HG03520 (cell line): ENCODE data around the gene FRMD4B.

ENCODE experiments used
- ATAC-seq: cut with Tn5 transposase; IDR thresholded peaks from one replicate; pipeline ENCODE4 v1.9.1; 2021; ENCODE audit warnings: mild to moderate bottlenecking, moderate library complexity; ENCODE audit not compliant: unreplicated experiment

Gene FRMD4B

DNA sequence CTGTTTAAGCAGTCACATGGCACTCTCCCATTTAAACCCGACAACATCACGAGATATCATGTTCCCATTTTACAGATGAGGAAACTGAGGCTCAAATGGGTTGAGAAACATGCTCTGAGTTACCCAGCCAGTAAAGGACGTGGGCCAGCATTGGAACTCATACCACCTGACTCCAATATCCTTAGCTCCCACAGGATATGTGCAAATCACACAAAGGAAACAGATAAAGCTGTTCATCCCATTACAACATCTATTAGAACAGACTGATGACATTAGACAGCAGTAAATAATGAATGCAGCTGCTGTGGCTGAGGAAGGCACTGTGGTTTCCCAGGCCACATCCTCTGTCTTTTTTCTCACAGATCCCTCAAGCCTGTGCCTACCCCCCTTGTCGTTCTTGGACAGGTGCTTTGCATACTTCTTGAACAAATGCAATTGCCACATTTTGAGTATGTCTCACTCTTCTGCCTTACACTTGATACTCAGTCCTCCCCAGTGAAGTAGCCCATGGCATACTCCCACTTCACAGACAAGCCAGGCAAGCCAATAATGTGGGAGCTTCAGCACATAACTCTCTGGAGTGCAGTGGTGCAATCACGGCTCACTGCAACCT is 17.7 kb downstream of the FRMD4B start:
- peak; percentile 100 for ATAC-seq

DNA sequence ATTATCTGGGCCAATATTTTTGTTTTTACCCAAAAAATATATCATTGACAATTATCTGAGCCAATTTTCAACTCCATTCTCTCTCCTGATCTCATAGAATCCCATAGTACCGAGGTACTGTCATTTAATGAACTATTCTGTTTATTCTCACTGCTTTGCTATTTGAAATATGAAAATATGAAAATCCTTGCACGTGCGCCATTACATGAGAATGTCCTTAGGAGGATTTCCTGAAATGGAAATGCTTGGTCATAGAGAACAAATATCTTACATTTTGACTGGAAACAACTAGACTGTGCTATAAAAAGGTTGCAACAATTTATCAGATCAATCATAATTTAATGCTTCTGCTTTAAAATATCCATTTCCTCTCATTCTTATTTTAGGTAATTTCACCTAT is 18.3 kb downstream of the FRMD4B start:
- ATAC-seq = no peak

DNA sequence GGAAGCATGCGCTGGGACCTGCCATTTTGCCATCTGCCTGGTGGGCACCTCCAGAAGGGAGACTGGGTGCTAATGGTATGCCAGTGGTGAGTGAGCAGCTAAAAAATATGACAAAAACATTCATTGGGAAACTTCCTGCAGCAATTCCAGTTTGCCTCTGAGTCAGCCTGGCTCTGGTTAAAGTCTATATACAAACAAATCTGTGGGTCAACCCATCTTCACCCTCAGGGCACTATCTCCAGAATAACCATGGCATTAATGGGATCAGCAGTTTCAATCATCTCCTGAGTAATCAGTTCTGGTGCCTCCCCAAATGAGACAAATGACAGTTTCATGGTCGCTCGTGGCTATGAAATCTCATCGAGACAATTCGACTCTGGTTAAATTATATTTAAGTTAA is 21.5 kb downstream of the FRMD4B start:
- ATAC-seq = no peak

DNA sequence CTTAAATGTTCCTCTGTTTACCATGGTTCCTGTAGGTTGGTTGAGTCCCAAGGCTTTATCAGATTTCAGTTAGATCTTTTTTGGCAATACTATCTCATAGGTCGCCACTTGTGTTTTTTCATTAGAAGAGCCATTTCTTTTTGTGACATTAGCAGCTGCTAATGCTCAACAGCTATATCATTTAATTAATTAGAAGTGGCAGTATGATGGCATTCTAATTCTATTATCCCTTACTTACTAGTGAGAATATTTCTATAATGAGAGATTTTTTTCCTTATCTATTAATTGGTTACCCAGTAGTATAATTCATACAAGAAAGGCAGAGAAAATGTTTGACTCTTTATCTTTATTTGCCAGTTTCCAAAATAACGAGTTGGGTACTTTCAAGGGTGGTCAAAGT is 25.2 kb downstream of the FRMD4B start:
- ATAC-seq = no peak

DNA sequence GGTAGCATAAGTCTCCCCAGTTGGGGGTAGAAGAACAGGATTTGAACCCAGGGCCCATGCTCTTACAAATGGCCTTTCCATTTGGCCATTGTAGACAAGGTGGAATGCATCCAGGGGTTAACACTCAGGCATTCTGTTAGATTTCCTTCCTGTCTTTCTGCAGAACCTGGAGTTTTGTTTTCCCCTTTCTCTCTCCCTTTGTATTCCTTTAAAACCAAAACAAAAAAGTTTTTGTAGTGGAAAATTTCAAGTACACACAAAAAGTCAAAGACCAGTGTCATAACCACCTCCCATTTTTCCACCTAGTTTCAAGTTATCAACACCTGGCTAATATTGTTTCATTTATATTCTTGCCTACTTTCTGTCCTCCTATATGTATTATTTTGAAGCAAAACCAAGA is 26.0 kb downstream of the FRMD4B start:
- no peak for ATAC-seq

DNA sequence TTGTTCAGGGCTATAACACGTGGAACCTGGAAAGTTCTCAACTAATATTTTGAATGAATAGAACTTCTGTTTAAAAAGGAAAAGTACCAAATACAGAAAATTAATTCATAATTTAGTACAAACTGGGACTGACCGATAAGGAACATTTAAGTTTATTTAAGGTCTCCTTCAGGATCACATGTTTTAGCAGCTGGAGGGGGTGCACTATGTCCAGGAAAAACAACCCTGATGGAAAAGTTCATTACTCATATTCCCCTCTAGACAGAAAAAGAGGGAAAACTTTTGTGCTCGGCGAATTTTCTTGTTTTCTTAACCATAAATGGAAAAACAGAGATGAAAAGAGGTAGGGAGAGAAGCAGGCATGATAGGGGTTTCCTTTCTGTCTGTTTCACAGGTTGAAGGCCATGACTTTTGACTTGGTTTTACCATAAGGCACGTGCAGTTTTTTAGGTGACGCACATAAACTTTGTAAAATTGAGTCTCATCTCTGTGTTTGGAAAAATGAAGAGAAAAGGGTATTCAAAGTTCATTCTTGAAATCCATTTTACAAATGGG is 26.5 kb downstream of the FRMD4B start:
- ATAC-seq = no peak

DNA sequence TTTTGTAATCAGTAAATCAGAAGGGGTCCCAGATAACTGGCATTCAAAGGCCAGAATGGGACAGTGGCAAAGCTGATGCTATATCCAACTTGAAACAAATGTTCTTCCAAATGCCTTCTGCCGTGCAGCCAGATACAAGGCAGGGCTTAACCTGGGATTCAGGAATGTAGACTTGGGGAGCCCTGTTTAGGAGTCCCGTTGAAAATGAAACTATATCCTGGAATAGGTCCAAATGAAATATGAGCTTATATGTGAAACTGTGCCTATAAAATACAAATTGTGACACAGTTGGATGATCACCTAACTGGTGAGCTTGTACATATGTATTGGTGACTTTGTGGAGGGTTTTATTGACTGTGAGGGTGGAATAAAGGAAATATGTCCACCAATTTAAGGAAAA is 28.7 kb downstream of the FRMD4B start:
- no peak for ATAC-seq

DNA sequence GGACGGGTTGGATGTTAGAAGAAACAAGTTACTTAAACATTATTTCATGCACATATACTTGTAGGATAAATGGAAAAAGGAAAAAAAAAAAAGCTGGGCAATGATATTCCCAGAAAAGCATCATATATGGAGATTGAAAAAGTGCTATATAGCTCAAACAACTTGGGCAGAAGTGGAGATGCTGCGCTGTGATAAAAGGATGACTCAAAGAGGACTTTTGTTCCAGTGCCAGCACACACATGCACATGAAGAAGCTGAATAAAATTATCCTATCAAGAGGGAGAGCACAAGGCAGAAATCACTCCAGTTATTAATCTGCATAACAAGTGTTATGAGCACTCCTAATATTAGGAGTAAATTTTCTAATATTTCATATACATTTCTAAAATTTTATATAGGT is 30.9 kb downstream of the FRMD4B start:
- ATAC-seq = no peak

DNA sequence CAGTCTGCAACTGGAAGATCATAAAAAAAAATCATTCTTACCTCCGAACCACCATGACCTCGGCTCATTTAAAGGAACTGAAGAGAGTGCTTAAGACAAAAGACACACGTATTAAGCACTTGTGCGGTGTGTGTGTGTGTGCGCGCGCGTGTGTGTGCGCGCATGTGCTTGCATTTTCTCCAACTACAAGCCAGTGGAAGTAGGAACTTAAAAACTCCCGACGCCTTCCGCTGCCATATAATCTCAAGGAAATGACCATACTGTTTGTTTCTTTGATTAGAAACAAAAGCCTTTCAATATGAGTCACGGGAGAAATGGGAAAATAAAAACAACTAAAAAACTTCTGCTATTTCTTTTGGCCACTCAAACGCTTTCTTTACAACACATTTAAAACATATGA is 32.4 kb downstream of the FRMD4B start:
- no peak for ATAC-seq

DNA sequence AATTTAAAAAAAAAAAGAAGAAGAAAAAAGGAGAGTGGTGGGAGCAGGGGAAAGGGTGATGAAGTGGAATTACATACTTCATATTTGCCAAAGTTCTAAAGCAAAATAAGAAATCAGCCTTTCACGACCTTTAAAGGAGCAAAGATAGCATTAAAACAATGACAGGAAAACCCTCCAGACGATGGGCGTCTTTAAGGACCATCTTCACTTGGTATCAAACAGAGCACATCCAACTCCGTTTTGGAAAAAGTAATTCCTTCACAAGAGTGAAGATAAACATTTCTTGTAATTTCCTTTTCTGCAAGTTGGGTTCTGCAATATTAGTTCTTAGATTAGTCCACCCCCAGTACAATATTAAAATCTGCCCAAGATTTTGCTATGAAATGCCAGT is 32.8 kb downstream of the FRMD4B start:
- ATAC-seq = no peak

DNA sequence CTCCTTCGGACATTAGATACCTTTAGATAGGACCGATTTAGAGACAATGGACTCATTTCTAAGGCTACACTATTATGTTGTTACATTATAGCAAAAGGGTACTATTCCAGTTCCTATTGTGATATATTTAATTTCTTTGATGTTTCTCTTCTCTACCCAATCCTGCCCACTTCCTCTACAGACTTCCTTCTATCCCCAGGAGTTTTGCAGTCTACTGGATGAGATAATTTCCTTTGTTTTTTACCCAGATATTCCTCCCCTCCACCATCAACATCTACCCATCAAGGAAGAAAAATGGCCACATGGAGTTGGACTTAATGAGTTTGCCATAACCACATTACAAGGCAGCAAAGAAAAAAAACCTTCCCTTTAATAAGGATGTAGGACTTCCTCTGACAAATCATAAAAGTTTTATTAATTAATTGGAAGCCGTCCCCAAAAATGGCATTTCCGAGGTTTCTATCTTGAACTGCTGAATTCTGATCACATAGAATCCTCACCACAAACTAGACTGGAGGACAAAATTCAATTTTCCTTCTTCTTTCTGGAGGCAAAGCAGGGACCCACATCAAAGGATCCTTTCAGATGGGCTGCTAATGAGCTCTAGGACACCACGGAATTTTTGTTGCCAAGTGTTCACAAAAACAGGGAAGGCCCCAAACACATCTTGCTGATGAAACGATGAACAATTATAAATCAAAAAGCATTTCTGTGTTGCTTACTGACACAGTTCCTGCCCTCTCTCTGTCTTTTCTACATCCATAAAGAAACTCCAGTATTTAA is 33.4 kb downstream of the FRMD4B start:
- ATAC-seq = no peak

DNA sequence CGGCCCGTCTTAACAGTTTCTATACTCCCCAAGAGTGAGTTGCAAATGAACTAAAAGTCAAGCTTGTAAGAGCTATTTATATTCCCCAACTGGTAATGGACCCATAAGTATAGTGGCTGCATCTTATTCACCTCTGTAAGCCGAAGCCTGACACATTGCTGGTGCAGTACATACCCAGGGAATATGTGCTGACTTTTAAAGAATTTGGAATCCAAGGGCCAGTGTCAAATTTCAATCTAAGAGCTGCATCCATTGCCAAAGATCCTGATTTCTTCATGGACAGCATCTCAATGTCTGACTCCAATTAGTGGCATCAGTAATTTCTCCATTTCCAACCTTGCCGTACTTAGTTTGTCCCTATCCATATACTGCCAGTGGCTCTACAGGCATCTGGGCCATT is 42.0 kb downstream of the FRMD4B start:
- ATAC-seq = no peak

DNA sequence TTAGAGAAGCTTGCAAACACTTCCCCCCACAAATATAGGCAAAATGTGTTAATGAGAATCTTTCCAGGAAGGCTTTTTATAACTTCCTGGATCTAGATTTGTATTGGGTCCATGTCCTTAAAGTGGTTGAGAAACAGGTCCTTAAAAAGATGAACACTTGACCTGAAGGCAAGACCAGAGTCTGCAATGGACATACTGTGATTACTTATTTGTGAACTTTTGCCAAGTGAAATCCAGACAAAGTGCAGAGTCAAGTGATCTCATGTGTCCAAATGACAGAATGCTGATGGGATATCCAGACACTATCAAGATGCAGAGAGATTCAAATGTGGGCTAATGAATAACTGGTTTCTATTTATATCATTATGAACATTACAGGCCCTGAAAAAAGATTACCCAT is 43.8 kb downstream of the FRMD4B start:
- no peak for ATAC-seq

DNA sequence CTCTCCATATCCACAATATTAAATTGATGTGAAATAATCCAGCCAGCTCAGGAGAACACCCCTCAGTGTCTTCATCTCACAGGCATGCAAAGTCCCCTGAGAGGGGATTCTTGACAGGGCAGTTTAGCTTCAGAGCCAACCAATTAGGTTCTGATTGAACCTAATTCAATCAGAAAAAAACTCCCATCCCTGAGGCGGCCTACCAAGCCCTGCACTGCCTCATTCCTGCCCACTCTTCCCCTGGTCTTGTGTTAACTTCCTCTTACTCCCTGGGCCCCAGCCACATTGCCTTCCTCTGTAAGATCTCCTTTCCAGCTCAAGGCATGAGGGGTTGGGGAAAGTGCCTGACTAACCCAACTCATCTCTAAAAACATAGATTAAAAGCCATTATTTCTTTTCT is 46.1 kb downstream of the FRMD4B start:
- no peak for ATAC-seq

DNA sequence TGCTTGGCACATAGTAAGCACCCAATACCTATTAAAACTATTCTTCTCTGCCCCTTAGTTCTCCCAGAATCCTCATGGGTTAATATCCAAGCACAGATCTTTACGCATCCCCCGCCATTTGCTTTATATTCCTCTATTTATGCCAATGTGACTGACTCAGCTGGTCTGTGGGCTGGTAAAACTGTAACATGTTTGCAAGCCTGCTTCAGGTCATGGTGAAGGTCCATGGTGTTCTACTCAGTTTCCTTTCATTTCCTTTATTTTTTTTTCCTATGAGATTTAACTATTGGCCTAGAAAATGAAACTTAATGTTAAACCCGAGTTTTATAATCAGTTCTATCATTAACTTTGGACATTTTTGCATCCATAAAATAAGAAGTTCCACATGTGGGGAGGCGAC is 47.0 kb downstream of the FRMD4B start:
- ATAC-seq = no peak

DNA sequence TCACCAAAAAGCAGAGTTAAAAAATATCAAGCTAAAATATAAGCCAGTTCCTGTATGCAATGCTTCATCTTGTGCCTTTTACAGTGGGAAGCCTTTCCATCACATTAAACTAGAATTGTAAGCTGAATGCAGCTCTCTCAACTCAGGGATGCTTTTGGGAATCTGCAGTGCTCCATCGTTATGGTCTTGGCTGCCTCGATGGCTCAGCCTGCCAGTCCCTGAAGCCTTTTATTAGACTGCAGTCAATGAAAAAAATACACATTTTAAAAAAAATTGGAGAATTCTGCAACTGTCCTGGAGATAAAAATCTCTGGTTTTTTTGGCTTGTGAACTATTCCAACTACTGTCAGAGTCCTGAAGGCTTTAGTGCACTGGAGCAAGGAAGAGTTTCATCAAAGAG is 53.0 kb downstream of the FRMD4B start:
- no peak for ATAC-seq

DNA sequence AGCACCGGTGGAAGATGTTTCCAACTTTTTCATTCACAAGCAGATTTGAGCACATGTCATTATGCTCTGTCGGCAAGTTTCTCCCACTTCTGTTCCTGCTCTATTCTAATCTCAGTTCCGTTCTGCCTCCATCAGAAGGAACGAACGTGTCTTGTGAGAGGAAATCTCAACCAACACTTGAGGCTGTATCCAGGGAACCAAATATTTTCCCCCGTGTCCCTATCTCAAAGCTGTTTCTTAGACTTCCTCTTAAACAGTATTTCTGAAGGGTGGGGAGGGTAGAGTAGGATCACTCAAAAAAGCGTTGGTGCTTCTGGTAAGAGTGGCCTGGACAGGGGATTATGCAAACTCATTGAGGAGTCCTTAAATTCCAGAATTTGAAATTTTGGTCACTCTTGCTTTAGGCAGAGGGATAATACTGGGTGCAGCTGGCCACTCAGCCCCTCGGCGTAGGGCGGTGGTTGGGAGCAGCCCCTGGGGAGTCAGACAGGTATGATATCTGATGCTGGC is 54.9 kb downstream of the FRMD4B start:
- ATAC-seq = no peak

DNA sequence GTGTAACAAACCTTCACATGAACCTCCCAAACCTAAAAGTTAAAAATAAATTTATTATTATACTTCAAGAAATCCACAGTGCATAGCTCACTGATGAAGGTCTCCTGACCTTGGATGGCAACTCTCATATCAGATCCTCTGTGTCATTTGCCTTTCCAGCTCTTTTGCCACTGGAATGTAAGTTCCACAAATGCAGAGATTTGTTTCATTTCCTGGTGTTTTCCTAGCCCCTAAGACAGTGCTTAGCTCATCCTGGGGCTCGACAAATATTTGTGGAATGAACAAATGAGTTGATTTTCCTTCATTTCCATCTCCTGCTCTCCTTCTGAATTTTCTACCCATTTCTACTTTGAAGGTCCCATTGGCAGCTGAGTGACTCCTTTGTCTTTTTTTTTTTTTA is 56.0 kb downstream of the FRMD4B start:
- ATAC-seq = no peak

DNA sequence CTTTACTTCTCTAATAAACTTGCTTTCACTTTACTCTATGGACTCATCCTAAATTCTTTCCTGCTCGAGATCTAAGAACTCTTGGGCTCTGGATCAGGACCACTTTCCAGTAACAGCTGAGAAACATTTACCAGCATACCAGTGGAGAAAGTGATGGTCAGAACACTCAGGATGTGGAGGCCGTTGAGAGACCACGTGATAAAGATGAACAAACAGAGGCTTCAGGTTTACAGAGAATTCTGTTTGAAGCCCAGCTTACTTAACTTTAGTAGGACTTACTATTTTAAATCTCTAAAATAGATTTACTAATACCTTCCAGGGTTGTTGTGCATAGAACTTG is 57.0 kb downstream of the FRMD4B start:
- ATAC-seq = no peak

DNA sequence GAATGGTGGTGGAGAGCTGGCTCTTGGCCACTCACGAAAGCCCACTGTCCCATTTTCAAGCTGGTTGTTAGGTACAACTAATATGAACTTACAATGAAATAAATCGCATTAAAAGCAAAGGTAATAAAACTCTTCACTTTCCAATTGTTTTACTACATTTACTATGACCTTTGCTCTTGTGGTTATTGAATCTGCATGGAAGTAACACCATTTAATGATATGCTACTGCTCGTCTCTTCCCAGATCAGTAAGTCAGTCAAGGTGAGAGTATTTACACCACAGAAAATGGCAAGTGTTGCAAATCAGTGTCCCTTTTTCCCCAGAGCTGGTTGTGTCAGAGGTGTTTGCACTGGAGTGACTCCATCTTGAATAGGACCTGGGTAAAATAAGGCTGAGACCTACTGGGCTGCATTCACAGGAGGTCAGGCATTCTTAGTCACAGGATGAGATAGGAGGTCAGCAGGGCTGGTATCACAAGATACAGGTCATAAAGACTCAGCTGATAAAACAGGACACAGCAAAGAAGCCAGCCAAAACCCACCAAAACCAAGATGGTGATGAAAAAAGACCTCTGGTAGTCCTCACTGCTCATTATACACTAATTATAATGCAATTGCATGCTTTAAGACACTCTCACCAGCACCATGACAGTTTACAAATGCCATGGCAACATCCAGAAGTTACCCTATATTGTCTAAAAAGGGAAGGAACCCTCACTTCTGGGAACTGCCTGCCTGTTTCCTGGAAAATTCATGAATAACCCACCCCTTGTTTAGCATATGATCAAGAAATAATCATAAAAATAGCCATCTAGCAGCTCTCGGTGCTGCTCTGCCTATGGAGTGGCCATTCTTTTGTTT is 57.6 kb downstream of the FRMD4B start:
- ATAC-seq = no peak

DNA sequence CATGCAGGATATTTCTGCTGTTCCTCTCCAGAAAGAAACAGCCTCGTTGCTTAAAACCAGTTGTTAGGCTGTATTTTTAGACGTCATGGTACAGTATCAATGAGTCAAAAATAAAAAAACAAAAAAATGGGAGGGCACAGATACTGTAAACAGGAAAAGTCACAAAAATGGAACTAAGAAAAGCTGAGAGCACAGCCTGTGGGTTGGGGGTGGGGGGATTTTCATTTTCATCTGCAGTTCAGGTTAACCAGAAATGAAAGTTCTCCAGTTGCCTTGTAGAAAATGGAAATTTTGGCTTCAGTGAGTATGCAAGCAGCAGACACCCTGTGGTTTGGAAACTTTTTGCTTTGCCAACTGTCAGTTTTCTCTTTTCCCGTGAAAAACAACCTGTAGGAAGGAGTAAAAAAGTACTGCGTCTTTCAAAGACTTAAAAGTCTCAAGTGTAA is 59.0 kb downstream of the FRMD4B start:
- peak; percentile 88 for ATAC-seq
